Measurements from ENCODE around the gene KHDC1.

- no peak for TF ChIP-seq CTCF (IDR thresholded peaks at IDR 0.05)
- no peak for TF ChIP-seq EP300 (IDR thresholded peaks at IDR 0.05)
- TF ChIP-seq POLR2A (IDR thresholded peaks at IDR 0.05; ENCODE audit: low read depth): no peak
- TF ChIP-seq POLR2AphosphoS5 (IDR thresholded peaks at IDR 0.05): no peak
Observed at GRCh38 chr6:73309535-73309784, 46.5 kb upstream of the KHDC1 start.
